Non-pigmented ciliary epithelial cell (primary cell): ENCODE results near the gene ARMC9.

ENCODE experiments used
- DNase-seq: peaks from one replicate; pipeline ENCODE4 v3.0.0-alpha.2; 2010; ENCODE audit warnings: low read depth

The ARMC9 gene

DNA sequence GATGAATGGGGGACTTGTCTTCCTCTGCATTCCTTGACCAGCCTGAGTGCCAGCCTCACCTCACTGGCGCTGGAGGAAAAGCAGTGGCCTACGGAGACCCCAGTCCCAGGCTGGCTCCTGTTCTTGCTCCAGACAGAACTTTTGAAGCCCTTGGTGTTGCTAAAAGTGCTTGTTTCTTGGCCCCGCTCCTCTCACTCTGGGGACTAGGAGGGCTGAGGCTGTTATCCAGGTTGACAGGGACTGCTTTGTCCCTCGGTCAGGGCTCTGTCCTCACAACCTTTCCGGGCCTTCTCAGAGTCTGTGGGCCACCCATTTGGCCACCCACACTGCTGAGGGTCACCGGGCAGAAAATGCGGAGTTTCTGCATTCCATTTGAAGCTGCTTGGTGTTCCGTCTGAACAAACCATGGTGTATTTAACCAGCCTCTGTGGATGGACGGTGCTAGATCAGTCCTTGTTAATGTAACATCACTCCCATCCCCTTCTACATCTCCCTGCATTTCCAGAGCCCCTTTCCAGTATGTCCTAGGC lies 222.7 kb downstream of the ARMC9 start:
- DNase-seq, result no peak

DNA sequence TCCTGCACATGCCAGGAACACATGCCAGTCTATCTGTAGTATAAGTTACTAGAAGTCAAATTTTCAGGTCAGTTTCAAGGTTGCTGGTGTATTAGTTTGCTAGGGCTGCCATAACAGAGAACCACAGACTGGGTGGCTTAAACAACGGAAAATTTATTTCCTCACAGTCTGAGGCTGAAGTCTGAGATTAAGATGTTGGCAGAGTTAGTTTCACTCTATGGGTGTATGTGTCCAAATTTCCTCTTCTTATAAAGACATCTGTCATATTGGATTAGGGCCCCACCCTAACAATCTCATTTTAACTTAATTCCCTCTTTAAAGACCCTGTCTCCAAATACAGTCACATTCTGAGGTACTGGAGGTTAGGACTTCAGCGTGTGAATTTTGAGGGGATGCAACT lies 223.6 kb downstream of the ARMC9 start:
- DNase-seq, result no peak

DNA sequence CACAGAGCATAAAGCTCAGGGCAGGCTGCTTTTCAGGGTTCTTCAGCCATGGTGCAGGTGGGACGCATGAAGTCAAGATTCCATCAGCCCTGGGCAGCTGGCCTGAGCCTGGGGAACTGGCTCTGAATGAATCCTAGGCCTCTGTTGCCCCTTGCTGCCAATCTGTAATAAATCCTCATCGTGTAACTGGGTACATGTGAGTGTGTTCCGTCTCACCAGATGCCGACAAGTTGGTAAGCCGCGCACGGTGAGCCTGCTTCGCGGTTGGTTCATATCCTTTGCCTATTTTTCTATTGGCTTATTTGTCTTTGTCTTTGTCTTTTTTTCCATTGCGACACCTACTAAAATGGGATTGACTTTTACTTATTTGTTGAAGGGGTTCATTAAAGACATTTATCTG lies 224.7 kb downstream of the ARMC9 start:
- DNase-seq, result no peak
